Neural progenitor cell (in vitro differentiated cells): Measurements from ENCODE around the gene MCUR1. TPM values are rescaled to one million over a fixed set of nuclear protein-coding genes. Genes with fewer than 3 reads are reported as not detected.

Experiments
- DNase-seq: peaks from one replicate; pipeline ENCODE4 v3.0.0-alpha.2; 2016; ENCODE audit warnings: low spot score
- H2AFZ ChIP-seq: fragments of 200-600 bp; sonication (generic); replicated peaks from 2 replicates; pipeline ENCODE4 v1.6.1; 2016; ENCODE audit warnings: antibody characterized with exemption
- H3F3A ChIP-seq: fragments of 200-600 bp; sonication (generic); 2 replicates; pipeline ENCODE4 v1.6.1; 2016; ENCODE audit warnings: antibody characterized with exemption, low read depth
- H3K27ac ChIP-seq: fragments of 200-600 bp; sonication (generic); 2 replicates; pipeline ENCODE4 v1.5.1; 2016; ENCODE audit warnings: mild to moderate bottlenecking
- H3K27me3 ChIP-seq: fragments of 200-600 bp; sonication (generic); 2 replicates; pipeline ENCODE4 v1.6.1; 2016; ENCODE audit warnings: mild to moderate bottlenecking, moderate library complexity
- H3K36me3 ChIP-seq: fragments of 200-600 bp; sonication (generic); 2 replicates; pipeline ENCODE4 v1.5.1; 2016
- H3K4me1 ChIP-seq: fragments of 200-600 bp; sonication (generic); 2 replicates; pipeline ENCODE4 v1.6.1; 2016; ENCODE audit warnings: mixed run types
- H3K4me2 ChIP-seq: fragments of 200-600 bp; sonication (generic); 2 replicates; pipeline ENCODE4 v1.6.1; 2016
- H3K4me3 ChIP-seq: fragments of 200-600 bp; sonication (generic); 2 replicates; pipeline ENCODE4 v1.5.1; 2016
- H3K79me2 ChIP-seq: fragments of 200-600 bp; sonication (generic); 2 replicates; pipeline ENCODE4 v1.6.1; 2016; ENCODE audit warnings: low read depth
- H3K9ac ChIP-seq: fragments of 200-600 bp; sonication (generic); 2 replicates; pipeline ENCODE4 v1.6.1; 2016
- H3K9me3 ChIP-seq: fragments of 200-600 bp; sonication (generic); 2 replicates; pipeline ENCODE4 v1.5.1; 2016; ENCODE audit warnings: low read depth
- H4K20me1 ChIP-seq: fragments of 200-600 bp; sonication (generic); 2 replicates; pipeline ENCODE4 v1.6.1; 2016; ENCODE audit warnings: low read depth
- H3K27ac Mint-ChIP-seq: 3 replicates; pipeline ENCODE4 v1.8.0; 2021; ENCODE audit warnings: mixed read lengths
- H3K27me3 Mint-ChIP-seq: 2 replicates; pipeline ENCODE4 v1.8.0; 2022; ENCODE audit warnings: low read depth, mild to moderate bottlenecking, inconsistent platforms, moderate library complexity, mixed read lengths; ENCODE audit not compliant: insufficient read depth
- H3K36me3 Mint-ChIP-seq: 3 replicates; pipeline ENCODE4 v1.8.0; 2021; ENCODE audit warnings: mixed read lengths
- H3K4me1 Mint-ChIP-seq: 3 replicates; pipeline ENCODE4 v1.8.0; 2021; ENCODE audit warnings: mixed read lengths
- H3K4me3 Mint-ChIP-seq: 3 replicates; pipeline ENCODE4 v1.8.0; 2021; ENCODE audit warnings: mild to moderate bottlenecking, moderate library complexity, mixed read lengths
- H3K9me3 Mint-ChIP-seq: 3 replicates; pipeline ENCODE4 v1.8.0; 2020; ENCODE audit warnings: mixed read lengths
- CTCF ChIP-seq: fragments of 200-600 bp; sonication (generic); IDR thresholded peaks from 2 replicates; pipeline ENCODE4 v1.5.1; 2017; ENCODE audit warnings: antibody characterized with exemption, mild to moderate bottlenecking
- EZH2 ChIP-seq: fragments of 200-600 bp; sonication (generic); IDR thresholded peaks from 2 replicates; pipeline ENCODE4 v1.6.1; 2017; ENCODE audit warnings: antibody characterized with exemption, mild to moderate bottlenecking, moderate library complexity
- EZH2phosphoT487 ChIP-seq: fragments of 200-600 bp; sonication (generic); IDR thresholded peaks from 2 replicates; pipeline ENCODE4 v1.6.1; 2017; ENCODE audit warnings: antibody characterized with exemption
- total RNA-seq: library from RNA; depleted of rRNA; stranded (reverse); fragments of >200 nt; gene quantifications from 2 replicates; pipeline ENCODE4 v1.2.3, GENCODE V29; 2015; ENCODE audit warnings: low replicate concordance

MCUR1 gene
- total RNA-seq, 1 donor from 2014 or later: 16.2 TPM

- Histone ChIP-seq H3K9ac (no peak overlapping the region), H3K4me1 (peaks cover 28% of the 10 kb centered on the region), H3K79me2 (no peaks in the 10 kb centered on the region), H3F3A (peaks cover 22% of the 10 kb centered on the region), H3K4me2 (peak overlapping the region; percentile 42), H4K20me1 (no peaks in the 10 kb centered on the region), H3K27ac (no peak overlapping the region), H3K36me3 (no peaks in the 10 kb centered on the region), H3K9me3 (no peaks in the 10 kb centered on the region), H2AFZ (peak overlapping the region; percentile 76), H3K4me3 (peak overlapping the region; percentile 2), H3K27me3 (no peaks in the 10 kb centered on the region)
- no peaks in the 10 kb centered on the region for H3K27me3 Mint-ChIP-seq
- no peaks in the 10 kb centered on the region for H3K36me3 Mint-ChIP-seq
- no peaks in the 10 kb centered on the region for H3K9me3 Mint-ChIP-seq
- H3K27ac Mint-ChIP-seq: peak overlapping the region; percentile 57
- peaks cover 25% of the 10 kb centered on the region for H3K4me1 Mint-ChIP-seq
- peak overlapping the region; percentile 2 for H3K4me3 Mint-ChIP-seq
- TF ChIP-seq EZH2phosphoT487 (no peak), EZH2 (no peak), CTCF (peak; percentile 58)
- peak; percentile 61 for DNase-seq
Observed at GRCh38 chr6:13846841-13847240, 32.5 kb upstream of the MCUR1 start.

GRCh38 chr6:13841936-13842335 lies 27.6 kb upstream of the MCUR1 start:
- Histone ChIP-seq H3K27ac (no peak overlapping the region), H3K4me3 (no peak overlapping the region), H3K27me3 (no peaks in the 10 kb centered on the region), H3K36me3 (no peaks in the 10 kb centered on the region), H3K4me2 (no peak overlapping the region), H2AFZ (no peak overlapping the region), H3K9ac (no peak overlapping the region), H3F3A (peaks cover 3% of the 10 kb centered on the region), H3K4me1 (peaks cover 5% of the 10 kb centered on the region), H3K9me3 (no peaks in the 10 kb centered on the region), H3K79me2 (no peaks in the 10 kb centered on the region), H4K20me1 (no peaks in the 10 kb centered on the region)
- Mint-ChIP-seq H3K9me3 (no peaks in the 10 kb centered on the region), H3K4me1 (peaks cover 3% of the 10 kb centered on the region), H3K4me3 (no peak overlapping the region), H3K36me3 (no peaks in the 10 kb centered on the region), H3K27me3 (no peaks in the 10 kb centered on the region), H3K27ac (no peak overlapping the region)
- TF ChIP-seq EZH2: no peak
- no peak for TF ChIP-seq EZH2phosphoT487
- TF ChIP-seq CTCF: no peak
- no peak for DNase-seq

GRCh38 chr6:13838616-13839015 lies 24.3 kb upstream of the MCUR1 start:
- Histone ChIP-seq H3F3A (no peaks in the 10 kb centered on the region), H2AFZ (peak overlapping the region; percentile 92), H3K9ac (no peak overlapping the region), H3K4me3 (no peak overlapping the region), H3K9me3 (no peaks in the 10 kb centered on the region), H3K27ac (no peak overlapping the region), H4K20me1 (no peaks in the 10 kb centered on the region), H3K36me3 (no peaks in the 10 kb centered on the region), H3K4me1 (no peaks in the 10 kb centered on the region), H3K4me2 (no peak overlapping the region), H3K27me3 (no peaks in the 10 kb centered on the region), H3K79me2 (no peaks in the 10 kb centered on the region)
- Mint-ChIP-seq H3K36me3 (no peaks in the 10 kb centered on the region), H3K4me1 (no peaks in the 10 kb centered on the region), H3K9me3 (no peaks in the 10 kb centered on the region), H3K4me3 (no peak overlapping the region), H3K27ac (no peak overlapping the region), H3K27me3 (peaks cover 4% of the 10 kb centered on the region)
- no peak for DNase-seq
- TF ChIP-seq EZH2phosphoT487: no peak

- no peaks in the 10 kb centered on the region for H3K79me2 ChIP-seq
Observed at GRCh38 chr6:13836170-13836569, 21.8 kb upstream of the MCUR1 start.

More at GRCh38 chr6:13836170-13836569, 21.8 kb upstream of the MCUR1 start:
- no peak overlapping the region for H3K9ac ChIP-seq
- no peak overlapping the region for H3K27ac ChIP-seq
- no peak overlapping the region for H3K4me3 Mint-ChIP-seq
- no peak overlapping the region for H3K27ac Mint-ChIP-seq
- H3K4me1 Mint-ChIP-seq: no peaks in the 10 kb centered on the region
- H4K20me1 ChIP-seq: no peaks in the 10 kb centered on the region
- no peaks in the 10 kb centered on the region for H3K9me3 Mint-ChIP-seq
- H2AFZ ChIP-seq: no peak overlapping the region
- H3K27me3 ChIP-seq: no peaks in the 10 kb centered on the region
- TF ChIP-seq EZH2phosphoT487 (no peak), EZH2 (no peak), CTCF (no peak)
- peaks cover 9% of the 10 kb centered on the region for H3K27me3 Mint-ChIP-seq
- H3K36me3 Mint-ChIP-seq: no peaks in the 10 kb centered on the region
- no peak overlapping the region for H3K4me3 ChIP-seq
- no peak overlapping the region for H3K4me2 ChIP-seq
- H3F3A ChIP-seq: no peaks in the 10 kb centered on the region
- H3K9me3 ChIP-seq: no peaks in the 10 kb centered on the region
- no peaks in the 10 kb centered on the region for H3K4me1 ChIP-seq
- no peak for DNase-seq
- H3K36me3 ChIP-seq: no peaks in the 10 kb centered on the region
